Measurements from ENCODE around the gene IL1A.
"Not testable (repeated sequence)": the region's sequence is repeated elsewhere in the genome, so short reads cannot be mapped to it uniquely, and the experiment has no call there.

IL1A gene

GRCh38 chr2:112784199-112785189, at the start of gene IL1A:
Gene IL1A (minus strand): TSS chr2:112784493. CDS start chr2:112783770, 723 bp downstream.
- no peaks in the 10 kb centered on the region for H3K27me3 ChIP-seq (ENCODE audit: low read depth, low read length)
- no peak within 1 kb of the TSS for H3K27ac ChIP-seq (ENCODE audit: low read length)
- no peaks in the 10 kb centered on the region for H3K36me3 ChIP-seq (ENCODE audit: control insufficient read depth in 1 of 2, insufficient read depth in 2 of 2, low read length in 2 of 2)
- no peaks in the 10 kb centered on the region for H3K4me1 ChIP-seq (ENCODE audit: control insufficient read depth in 1 of 2, insufficient read depth in 2 of 2, low read length in 2 of 2)
- H3K9me3 ChIP-seq (ENCODE audit: control insufficient read depth in 1 of 2, low read length in 2 of 2) = no peaks in the 10 kb centered on the region
- H3K4me3 ChIP-seq (ENCODE audit: low read depth in 1 of 2, low read length in 2 of 2) = no peak within 1 kb of the TSS

GRCh38 chr2:112833976-112834375, 49.7 kb upstream of the IL1A start:
- Histone ChIP-seq H3K4me3 (ENCODE audit: low read depth in 1 of 2, low read length in 2 of 2) (no peak overlapping the region), H3K36me3 (ENCODE audit: control insufficient read depth in 1 of 2, insufficient read depth in 2 of 2, low read length in 2 of 2) (no peaks in the 10 kb centered on the region), H3K27me3 (ENCODE audit: low read depth, low read length) (no peaks in the 10 kb centered on the region), H3K9me3 (ENCODE audit: control insufficient read depth in 1 of 2, low read length in 2 of 2) (no peaks in the 10 kb centered on the region), H3K27ac (ENCODE audit: low read length) (no peak overlapping the region), H3K4me1 (ENCODE audit: control insufficient read depth in 1 of 2, insufficient read depth in 2 of 2, low read length in 2 of 2) (peaks cover 0 to 9% of the 10 kb centered on the region in 2 donors)

GRCh38 chr2:112833639-112833931, 49.3 kb upstream of the IL1A start:
- not testable (repeated sequence) for H3K36me3 ChIP-seq (ENCODE audit: control insufficient read depth in 1 of 2, insufficient read depth in 2 of 2, low read length in 2 of 2); H3K27me3 ChIP-seq (ENCODE audit: low read depth, low read length); H3K9me3 ChIP-seq (ENCODE audit: control insufficient read depth in 1 of 2, low read length in 2 of 2); H3K4me3 ChIP-seq (ENCODE audit: low read depth in 1 of 2, low read length in 2 of 2); H3K27ac ChIP-seq (ENCODE audit: low read length); H3K4me1 ChIP-seq (ENCODE audit: control insufficient read depth in 1 of 2, insufficient read depth in 2 of 2, low read length in 2 of 2)

- no peaks in the 10 kb centered on the region for H3K36me3 ChIP-seq (ENCODE audit: control insufficient read depth in 1 of 2, insufficient read depth in 2 of 2, low read length in 2 of 2)
- H3K27ac ChIP-seq (ENCODE audit: low read length) = no peak overlapping the region
- no peaks in the 10 kb centered on the region for H3K27me3 ChIP-seq (ENCODE audit: low read depth, low read length)
- no peaks in the 10 kb centered on the region for H3K9me3 ChIP-seq (ENCODE audit: control insufficient read depth in 1 of 2, low read length in 2 of 2)
- no peak overlapping the region for H3K4me3 ChIP-seq (ENCODE audit: low read depth in 1 of 2, low read length in 2 of 2)
- H3K4me1 ChIP-seq (ENCODE audit: control insufficient read depth in 1 of 2, insufficient read depth in 2 of 2, low read length in 2 of 2) = peaks cover 0 to 9% of the 10 kb centered on the region in 2 donors
Observed at GRCh38 chr2:112832841-112833638, 48.7 kb upstream of the IL1A start.

- H3K4me1 ChIP-seq (ENCODE audit: control insufficient read depth in 1 of 2, insufficient read depth in 2 of 2, low read length in 2 of 2) = peaks cover 0 to 9% of the 10 kb centered on the region in 2 donors
- H3K4me3 ChIP-seq (ENCODE audit: low read depth in 1 of 2, low read length in 2 of 2) = no peak overlapping the region
- no peaks in the 10 kb centered on the region for H3K36me3 ChIP-seq (ENCODE audit: control insufficient read depth in 1 of 2, insufficient read depth in 2 of 2, low read length in 2 of 2)
- no peaks in the 10 kb centered on the region for H3K9me3 ChIP-seq (ENCODE audit: control insufficient read depth in 1 of 2, low read length in 2 of 2)
- H3K27ac ChIP-seq (ENCODE audit: low read length) = no peak overlapping the region
- no peaks in the 10 kb centered on the region for H3K27me3 ChIP-seq (ENCODE audit: low read depth, low read length)
Observed at GRCh38 chr2:112831946-112832840, 47.9 kb upstream of the IL1A start.

GRCh38 chr2:112831513-112831845, 47.2 kb upstream of the IL1A start:
- no peaks in the 10 kb centered on the region for H3K36me3 ChIP-seq (ENCODE audit: control insufficient read depth in 1 of 2, insufficient read depth in 2 of 2, low read length in 2 of 2)
- H3K4me1 ChIP-seq (ENCODE audit: control insufficient read depth in 1 of 2, insufficient read depth in 2 of 2, low read length in 2 of 2) = peaks cover 0 to 5% of the 10 kb centered on the region in 2 donors
- H3K9me3 ChIP-seq (ENCODE audit: control insufficient read depth in 1 of 2, low read length in 2 of 2) = no peaks in the 10 kb centered on the region
- H3K27ac ChIP-seq (ENCODE audit: low read length) = no peak overlapping the region
- H3K4me3 ChIP-seq (ENCODE audit: low read depth in 1 of 2, low read length in 2 of 2) = no peak overlapping the region
- H3K27me3 ChIP-seq (ENCODE audit: low read depth, low read length) = no peaks in the 10 kb centered on the region

- no peaks in the 10 kb centered on the region for H3K27me3 ChIP-seq (ENCODE audit: low read depth, low read length)
- peaks cover 0 to 2% of the 10 kb centered on the region in 2 donors for H3K4me1 ChIP-seq (ENCODE audit: control insufficient read depth in 1 of 2, insufficient read depth in 2 of 2, low read length in 2 of 2)
Observed at GRCh38 chr2:112830682-112831512, 46.6 kb upstream of the IL1A start.

GRCh38 chr2:112829961-112830681, 45.8 kb upstream of the IL1A start:
- H3K36me3 ChIP-seq (ENCODE audit: control insufficient read depth in 1 of 2, insufficient read depth in 2 of 2, low read length in 2 of 2) = no peaks in the 10 kb centered on the region
- no peak overlapping the region for H3K27ac ChIP-seq (ENCODE audit: low read length)
- H3K4me1 ChIP-seq (ENCODE audit: control insufficient read depth in 1 of 2, insufficient read depth in 2 of 2, low read length in 2 of 2) = peaks cover 0 to 2% of the 10 kb centered on the region in 2 donors
- no peak overlapping the region for H3K4me3 ChIP-seq (ENCODE audit: low read depth in 1 of 2, low read length in 2 of 2)
- H3K27me3 ChIP-seq (ENCODE audit: low read depth, low read length) = no peaks in the 10 kb centered on the region
- H3K9me3 ChIP-seq (ENCODE audit: control insufficient read depth in 1 of 2, low read length in 2 of 2) = no peaks in the 10 kb centered on the region

More at GRCh38 chr2:112830682-112831512, 46.6 kb upstream of the IL1A start:
- H3K4me3 ChIP-seq (ENCODE audit: low read depth in 1 of 2, low read length in 2 of 2) = no peak overlapping the region
- H3K36me3 ChIP-seq (ENCODE audit: control insufficient read depth in 1 of 2, insufficient read depth in 2 of 2, low read length in 2 of 2) = no peaks in the 10 kb centered on the region
- no peak overlapping the region for H3K27ac ChIP-seq (ENCODE audit: low read length)
- no peaks in the 10 kb centered on the region for H3K9me3 ChIP-seq (ENCODE audit: control insufficient read depth in 1 of 2, low read length in 2 of 2)

- H3K27me3 ChIP-seq (ENCODE audit: low read depth, low read length) = no peaks in the 10 kb centered on the region
- H3K27ac ChIP-seq (ENCODE audit: low read length) = no peak overlapping the region
- H3K4me1 ChIP-seq (ENCODE audit: control insufficient read depth in 1 of 2, insufficient read depth in 2 of 2, low read length in 2 of 2) = peaks cover 0 to 2% of the 10 kb centered on the region in 2 donors
- no peaks in the 10 kb centered on the region for H3K36me3 ChIP-seq (ENCODE audit: control insufficient read depth in 1 of 2, insufficient read depth in 2 of 2, low read length in 2 of 2)
- H3K4me3 ChIP-seq (ENCODE audit: low read depth in 1 of 2, low read length in 2 of 2) = no peak overlapping the region
- no peaks in the 10 kb centered on the region for H3K9me3 ChIP-seq (ENCODE audit: control insufficient read depth in 1 of 2, low read length in 2 of 2)
Observed at GRCh38 chr2:112829101-112829960, 45.0 kb upstream of the IL1A start.
